Neural cell (in vitro differentiated cells): ENCODE measurements around the gene MYOF.

Experiments used
- CTCF ChIP-seq: fragments of 450-650 bp; IDR thresholded peaks from 2 replicates; pipeline ENCODE4 v1.5.1; 2014; ENCODE audit warnings: antibody characterized with exemption, mild to moderate bottlenecking, moderate library complexity; ENCODE audit not compliant: poor library complexity, severe bottlenecking
- EZH2 ChIP-seq: fragments of 200-600, 300-800 bp; shearing (Covaris generic), sonication (generic); IDR thresholded peaks from 2 replicates; pipeline ENCODE4 v1.6.1; 2014; ENCODE audit warnings: antibody characterized with exemption, low read length, borderline replicate concordance, mild to moderate bottlenecking; ENCODE audit not compliant: insufficient read depth, poor library complexity, severe bottlenecking
- MXI1 ChIP-seq: fragments of 450-650 bp; conservative IDR thresholded peaks from 2 replicates; pipeline ENCODE4 v1.6.1; 2014; ENCODE audit warnings: antibody characterized with exemption, mild to moderate bottlenecking; ENCODE audit not compliant: poor library complexity, severe bottlenecking
- POLR2AphosphoS5 ChIP-seq: IDR thresholded peaks from 2 replicates; pipeline ENCODE4 v1.6.1; 2012
- RAD21 ChIP-seq: fragments of 450-650 bp; conservative IDR thresholded peaks from 2 replicates; pipeline ENCODE4 v1.6.1; 2014; ENCODE audit warnings: antibody characterized with exemption, mild to moderate bottlenecking, moderate library complexity
- REST ChIP-seq: IDR thresholded peaks from 2 replicates; pipeline ENCODE4 v1.6.1; 2012; ENCODE audit warnings: borderline replicate concordance
- SMC3 ChIP-seq: fragments of 450-650 bp; conservative IDR thresholded peaks from 2 replicates; pipeline ENCODE4 v1.6.1; 2014; ENCODE audit warnings: antibody characterized with exemption, mild to moderate bottlenecking, moderate library complexity; ENCODE audit not compliant: poor library complexity
- TAF1 ChIP-seq: IDR thresholded peaks from 2 replicates; pipeline ENCODE4 v1.6.1; 2012; ENCODE audit warnings: low read depth

GRCh38 chr10:93420944-93421825 is 60.9 kb downstream of the MYOF start:
- TF ChIP-seq CTCF (no peak), POLR2AphosphoS5 (no peak), EZH2 (no peak), REST (no peak), SMC3 (no peak), MXI1 (no peak), TAF1 (no peak), RAD21 (no peak)
